GM20000 (cell line): Measurements from ENCODE around the gene HP.

Source experiments
- DNase-seq: peaks from one replicate; pipeline ENCODE4 v3.0.0; 2012; ENCODE audit warnings: low spot score
- TF ChIP-seq, protein P1 (sequence below): IDR thresholded peaks from 2 replicates; pipeline ENCODE4 v1.5.1; 2012; ENCODE audit warnings: mild to moderate bottlenecking, control low read depth; ENCODE audit errors: extremely low read depth, missing control alignments

HP gene

DNA sequence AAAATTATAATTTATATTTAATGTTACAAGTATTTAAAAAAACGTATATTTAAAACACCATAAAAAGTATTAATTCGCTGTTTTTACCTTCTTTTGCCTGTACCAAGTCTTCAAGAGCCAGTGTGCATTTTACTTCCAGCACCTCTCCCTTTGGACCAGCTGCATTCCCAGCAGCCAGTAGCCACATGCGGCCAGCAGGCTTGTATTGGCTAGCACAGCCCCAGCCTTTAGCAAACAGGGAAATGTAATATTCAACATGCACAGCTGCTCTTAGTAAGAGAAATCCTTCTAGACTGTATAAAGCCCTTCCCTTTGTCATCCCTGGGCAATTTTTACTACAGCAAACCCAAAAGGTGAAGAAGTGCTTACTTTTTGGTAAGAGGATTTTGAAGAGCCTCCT, 39.2 kb upstream of the HP start:
- TF ChIP-seq, protein P1, sequence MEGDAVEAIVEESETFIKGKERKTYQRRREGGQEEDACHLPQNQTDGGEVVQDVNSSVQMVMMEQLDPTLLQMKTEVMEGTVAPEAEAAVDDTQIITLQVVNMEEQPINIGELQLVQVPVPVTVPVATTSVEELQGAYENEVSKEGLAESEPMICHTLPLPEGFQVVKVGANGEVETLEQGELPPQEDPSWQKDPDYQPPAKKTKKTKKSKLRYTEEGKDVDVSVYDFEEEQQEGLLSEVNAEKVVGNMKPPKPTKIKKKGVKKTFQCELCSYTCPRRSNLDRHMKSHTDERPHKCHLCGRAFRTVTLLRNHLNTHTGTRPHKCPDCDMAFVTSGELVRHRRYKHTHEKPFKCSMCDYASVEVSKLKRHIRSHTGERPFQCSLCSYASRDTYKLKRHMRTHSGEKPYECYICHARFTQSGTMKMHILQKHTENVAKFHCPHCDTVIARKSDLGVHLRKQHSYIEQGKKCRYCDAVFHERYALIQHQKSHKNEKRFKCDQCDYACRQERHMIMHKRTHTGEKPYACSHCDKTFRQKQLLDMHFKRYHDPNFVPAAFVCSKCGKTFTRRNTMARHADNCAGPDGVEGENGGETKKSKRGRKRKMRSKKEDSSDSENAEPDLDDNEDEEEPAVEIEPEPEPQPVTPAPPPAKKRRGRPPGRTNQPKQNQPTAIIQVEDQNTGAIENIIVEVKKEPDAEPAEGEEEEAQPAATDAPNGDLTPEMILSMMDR: no peak
- DNase-seq: no peak

DNA sequence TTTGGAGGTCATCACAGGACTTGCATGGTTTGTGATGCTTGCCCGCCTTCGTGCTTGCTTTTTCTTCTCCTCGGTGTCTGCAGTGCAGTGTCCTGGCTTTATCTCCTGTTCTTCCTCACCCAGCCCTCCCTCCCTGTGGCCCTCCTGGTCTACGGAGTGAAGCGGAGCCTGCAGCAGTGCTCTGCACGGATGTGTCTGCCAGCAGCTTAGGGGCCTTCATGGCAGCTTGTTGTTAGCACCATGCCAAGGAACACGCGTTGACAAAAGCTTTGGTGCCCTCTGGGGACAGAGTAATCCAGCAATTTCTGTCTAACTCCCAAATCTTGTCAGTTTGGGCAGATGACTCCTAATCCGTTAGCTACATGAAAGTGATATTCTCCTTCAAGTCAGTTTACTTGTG, 35.8 kb upstream of the HP start:
- no peak for DNase-seq
- TF ChIP-seq, protein P1: no peak

DNA sequence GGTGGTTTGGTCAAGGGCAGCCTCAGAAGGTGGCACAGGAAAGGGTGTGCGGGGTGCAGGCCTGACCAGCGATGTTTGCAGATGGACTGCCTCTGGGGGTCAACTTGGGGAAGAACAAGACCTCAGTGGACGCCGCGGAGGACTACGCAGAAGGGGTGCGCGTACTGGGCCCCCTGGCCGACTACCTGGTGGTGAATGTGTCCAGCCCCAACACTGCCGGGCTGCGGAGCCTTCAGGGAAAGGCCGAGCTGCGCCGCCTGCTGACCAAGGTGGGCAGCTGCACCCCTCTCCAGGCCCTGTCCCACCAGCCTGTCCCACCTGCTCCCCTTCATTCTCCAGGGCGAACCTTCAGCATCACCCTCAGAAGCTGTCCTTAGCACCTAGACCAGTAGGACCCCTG, 33.3 kb upstream of the HP start:
- DNase-seq: no peak
- TF ChIP-seq, protein P1: no peak

DNA sequence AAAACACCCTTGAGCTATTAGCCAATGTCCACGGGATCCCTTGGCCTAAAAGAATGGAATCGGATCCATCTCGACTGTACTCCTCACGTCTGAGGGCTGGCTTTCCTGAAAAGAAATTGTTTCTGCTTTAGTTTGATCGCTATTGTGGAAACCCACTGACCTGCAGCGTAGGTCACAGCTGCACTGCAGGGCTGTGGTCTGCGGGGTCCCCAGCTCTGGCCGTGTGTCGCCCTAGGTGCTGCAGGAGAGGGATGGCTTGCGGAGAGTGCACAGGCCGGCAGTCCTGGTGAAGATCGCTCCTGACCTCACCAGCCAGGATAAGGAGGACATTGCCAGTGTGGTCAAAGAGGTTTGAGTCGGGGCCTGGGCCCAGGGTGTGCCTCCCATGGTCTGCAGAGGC, 32.2 kb upstream of the HP start:
- TF ChIP-seq, protein P1: no peak
- DNase-seq: no peak

DNA sequence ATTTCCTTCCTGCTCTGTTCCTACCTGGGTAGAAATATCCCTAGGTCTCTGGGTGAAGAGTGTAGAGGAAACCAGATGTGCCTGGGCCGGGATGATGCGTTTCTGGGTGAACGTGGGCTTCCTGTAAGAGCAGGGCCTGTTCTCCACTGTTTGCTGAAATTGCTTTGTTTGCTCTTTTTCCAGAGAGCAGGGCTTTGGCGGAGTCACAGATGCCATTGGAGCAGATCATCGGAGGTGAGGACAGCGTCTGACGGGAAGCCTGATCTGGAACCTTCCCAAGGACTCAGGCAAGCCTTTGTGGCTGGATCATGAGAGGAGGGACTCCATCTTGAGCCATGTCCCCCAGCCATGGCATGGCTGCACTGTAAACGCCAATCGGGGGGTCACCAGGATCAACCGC, 30.3 kb upstream of the HP start:
- DNase-seq: no peak
- TF ChIP-seq, protein P1: no peak

DNA sequence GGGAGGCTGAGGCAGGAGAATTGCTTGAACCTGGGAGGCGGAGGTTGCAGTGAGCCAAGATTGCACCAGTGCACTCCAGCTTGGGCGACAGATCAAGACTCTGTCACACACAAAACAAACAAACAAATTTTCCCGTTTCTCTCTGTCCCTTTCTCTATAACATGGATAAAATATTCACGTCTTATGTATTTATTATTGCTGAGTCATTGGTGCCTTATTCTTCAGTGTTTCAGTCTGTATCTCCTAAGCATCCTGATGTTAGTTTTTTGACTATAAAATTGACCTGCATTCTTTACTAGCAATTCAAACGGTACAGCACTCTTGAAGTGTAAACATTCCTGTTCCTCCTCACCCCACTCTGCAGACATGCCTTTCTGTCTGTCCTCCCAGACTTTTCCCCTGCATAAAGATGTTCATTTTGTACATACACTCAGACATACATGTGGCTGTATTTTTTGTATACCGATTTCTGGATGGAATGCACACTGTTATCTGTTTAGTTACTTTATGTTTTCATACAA, 29.4 kb upstream of the HP start:
- DNase-seq: no peak

DNA sequence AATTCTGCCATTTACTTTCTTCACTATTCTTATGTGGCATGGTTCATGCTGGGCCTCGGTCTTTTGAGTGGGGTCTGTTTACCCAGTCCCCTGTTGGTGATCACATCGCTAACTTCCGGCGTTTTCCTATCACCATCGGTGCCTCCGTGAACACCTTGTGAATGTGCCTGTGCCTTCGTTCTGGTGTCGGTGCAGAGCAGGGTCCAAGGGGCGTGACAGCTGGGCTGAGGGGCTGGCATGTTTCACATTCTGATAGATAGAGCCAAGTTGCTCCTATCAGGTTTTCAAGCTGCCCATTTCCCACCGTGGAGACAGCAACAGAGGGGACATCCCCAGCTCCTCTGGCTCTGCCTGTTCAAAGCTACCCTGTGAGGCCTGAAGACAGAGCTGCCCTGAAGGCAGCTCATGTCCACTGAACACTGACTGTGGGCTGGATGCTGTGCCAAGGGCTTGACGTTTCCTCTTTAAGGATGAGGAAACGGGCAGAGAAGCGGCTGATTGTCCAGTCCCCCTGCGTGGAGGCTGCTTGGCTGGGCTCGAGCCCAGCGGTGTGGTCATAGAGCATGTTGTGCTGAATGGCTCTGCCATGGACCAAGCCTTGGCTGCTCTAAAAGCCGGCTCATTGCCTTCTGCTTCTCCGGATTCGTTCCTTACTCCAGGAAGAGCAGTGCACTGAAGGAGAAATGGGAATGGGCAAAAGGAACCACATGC, 28.7 kb upstream of the HP start:
- no peak for DNase-seq
- TF ChIP-seq, protein P1: no peak

More for the DNA sequence above, 29.4 kb upstream of the HP start:
- TF ChIP-seq, protein P1: no peak
